Panc1 (cell line): ENCODE results near the gene SMCR8. TPM values are rescaled to one million over a fixed set of nuclear protein-coding genes. Genes with fewer than 3 reads are reported as not detected.

Source experiments
- ATAC-seq: fragments of 200-7000 bp; cut with Tn5 transposase; 2 replicates; pipeline ENCODE4 v1.9.1; 2020; ENCODE audit warnings: mild to moderate bottlenecking, moderate library complexity
- BruUV-seq: library from RNA; stranded (reverse); fragments of 400-500 nt; replicated peaks from 2 replicates; lab custom pipeline; 2021; lab: Mats Ljungman, UMichigan
- CTCF ChIA-PET: fragments of 300-600 bp; sonication (Branson Sonifier 250); formaldehyde crosslinking; loops from one replicate; lab custom pipeline; 2022; ENCODE audit warnings: antibody characterized with exemption; lab: Charles Lee
- POLR2A ChIA-PET: fragments of 300-600 bp; sonication (Branson Sonifier 250); formaldehyde crosslinking; loops from one replicate; lab custom pipeline; 2022; ENCODE audit warnings: antibody characterized with exemption; lab: Charles Lee
- DNase-seq: peaks from one replicate; pipeline ENCODE4 v3.0.0-alpha.2; 2010; ENCODE audit warnings: low read depth, low spot score
- H3K27ac ChIP-seq: 2 replicates; pipeline ENCODE4 v1.5.1; 2011; ENCODE audit warnings: mild to moderate bottlenecking, low read length, inconsistent platforms
- H3K27me3 ChIP-seq: fragments of 200-500 bp; sonication (Bioruptor generic); 2 replicates; pipeline ENCODE4 v1.6.0; 2014; ENCODE audit warnings: low read length, inconsistent platforms; ENCODE audit not compliant: control insufficient read depth, insufficient read depth
- H3K36me3 ChIP-seq: fragments of 200-500 bp; sonication (Bioruptor generic); 2 replicates; pipeline ENCODE4 v1.5.1; 2014; ENCODE audit warnings: inconsistent platforms, mild to moderate bottlenecking, low read length, moderate library complexity; ENCODE audit not compliant: control insufficient read depth, insufficient read depth
- H3K4me1 ChIP-seq: 2 replicates; pipeline ENCODE4 v1.5.1; 2011; ENCODE audit warnings: inconsistent platforms, mild to moderate bottlenecking, low read length, moderate library complexity; ENCODE audit not compliant: control insufficient read depth, insufficient read depth
- H3K4me3 ChIP-seq, 2 experiments: 2 replicates each; pipeline ENCODE4 v1.5.1; 2011 to 2012; ENCODE audit warnings: low read depth in 2 of 2, low read length in 2 of 2, mild to moderate bottlenecking in 2 of 2, inconsistent platforms in 1 of 2, moderate library complexity in 1 of 2
- H3K9me3 ChIP-seq: fragments of 200-500 bp; sonication (Bioruptor generic); 2 replicates; pipeline ENCODE4 v1.5.1; 2014; ENCODE audit warnings: low read depth, mild to moderate bottlenecking, inconsistent platforms, low read length, moderate library complexity; ENCODE audit not compliant: control insufficient read depth, insufficient read depth
- CTCF ChIP-seq: fragments of 450-650 bp; IDR thresholded peaks from 2 replicates; pipeline ENCODE4 v1.5.1; 2017; ENCODE audit warnings: mild to moderate bottlenecking
- POLR2AphosphoS5 ChIP-seq: IDR thresholded peaks from 2 replicates; pipeline ENCODE4 v1.6.1; 2012; ENCODE audit warnings: mild to moderate bottlenecking, low read depth, low read length, moderate library complexity
- REST ChIP-seq, 2 experiments: IDR thresholded peaks; 2 replicates each; pipeline ENCODE4 v1.6.1; 2011 to 2012; ENCODE audit warnings: low read depth in 2 of 2, control low read depth in 1 of 2, low read length in 1 of 2, mild to moderate bottlenecking in 1 of 2, moderate library complexity in 1 of 2; ENCODE audit not compliant: insufficient read depth in 1 of 2
- SIN3A ChIP-seq: IDR thresholded peaks from 2 replicates; pipeline ENCODE4 v1.6.1; 2012; ENCODE audit warnings: low read depth, mild to moderate bottlenecking, low read length, moderate library complexity, borderline replicate concordance; ENCODE audit not compliant: insufficient read depth
- TCF7L2 ChIP-seq: IDR thresholded peaks from 2 replicates; pipeline ENCODE4 v1.6.1; 2011; ENCODE audit warnings: mild to moderate bottlenecking, low read depth, low read length, inconsistent platforms
- in situ Hi-C: cut with HindIII; loops from 2 replicates; pipeline ENCODE4 v1.10.0; 2016; ENCODE audit warnings: low sequenced_read_pairs, low pct_unique_long_range_greater_than_20kb
- intact Hi-C: fragments of 100-400 bp; cut with micrococcal nuclease; formaldehyde crosslinking; loops from one replicate; pipeline ENCODE4 v1.10.0; 2022; ENCODE audit not compliant: unreplicated experiment
- total RNA-seq: library from RNA; stranded (reverse); gene quantifications from one replicate; pipeline ENCODE4 v1.2.1, GENCODE V29; 2021; ENCODE audit not compliant: unreplicated experiment

SMCR8 gene
- total RNA-seq, 1 experiment from 2014 or later = 24.9 TPM

- Histone ChIP-seq H3K27me3 (no peaks in the 10 kb centered on the region), H3K27ac (no peak overlapping the region), H3K4me1 (no peaks in the 10 kb centered on the region), H3K9me3 (no peaks in the 10 kb centered on the region), H3K36me3 (no peaks in the 10 kb centered on the region), H3K4me3 (no peak overlapping the region)
- CTCF ChIA-PET = no interaction called here
- no TSS peak for BruUV-seq
- TF ChIP-seq REST (IDR thresholded peaks at IDR 0.05; ENCODE audit: insufficient read depth in 1 of 2, low read depth in 2 of 2, low read length in 1 of 2) = no peak
- TF ChIP-seq SIN3A = no peak
- no peak for TF ChIP-seq CTCF
- TF ChIP-seq TCF7L2 = no peak
- TF ChIP-seq POLR2AphosphoS5 = no peak
- DNase-seq = no peak
- in situ Hi-C loops = no loop called here
- ATAC-seq = no peak
- POLR2A ChIA-PET = no interaction called here
- intact Hi-C loops = no loop called here
Observed at GRCh38 chr17:18339933-18340332, 24.8 kb downstream of the SMCR8 start.

GRCh38 chr17:18344021-18344420 lies 28.9 kb downstream of the SMCR8 start:
- BruUV-seq = no TSS peak
- Histone ChIP-seq H3K27me3 (no peaks in the 10 kb centered on the region), H3K4me1 (no peaks in the 10 kb centered on the region), H3K36me3 (no peaks in the 10 kb centered on the region), H3K4me3 (no peak overlapping the region), H3K9me3 (no peaks in the 10 kb centered on the region), H3K27ac (no peak overlapping the region)
- no peak for DNase-seq
- TF ChIP-seq REST (IDR thresholded peaks at IDR 0.05; ENCODE audit: insufficient read depth in 1 of 2, low read depth in 2 of 2, low read length in 1 of 2) (no peak), POLR2AphosphoS5 (no peak), SIN3A (no peak), CTCF (no peak), TCF7L2 (no peak)
- ATAC-seq = no peak
- intact Hi-C loops = no loop called here
- POLR2A ChIA-PET = no interaction called here
- CTCF ChIA-PET = no interaction called here
- in situ Hi-C loops = no loop called here
